ENCODE measurements around the gene ATXN3.
A peak's percentile ranks its signal among the peaks of the same experiment; 100 is the strongest.
"Not testable (repeated sequence)": the region's sequence is repeated elsewhere in the genome, so short reads cannot be mapped to it uniquely, and the experiment has no call there.

ATXN3 gene

DNA sequence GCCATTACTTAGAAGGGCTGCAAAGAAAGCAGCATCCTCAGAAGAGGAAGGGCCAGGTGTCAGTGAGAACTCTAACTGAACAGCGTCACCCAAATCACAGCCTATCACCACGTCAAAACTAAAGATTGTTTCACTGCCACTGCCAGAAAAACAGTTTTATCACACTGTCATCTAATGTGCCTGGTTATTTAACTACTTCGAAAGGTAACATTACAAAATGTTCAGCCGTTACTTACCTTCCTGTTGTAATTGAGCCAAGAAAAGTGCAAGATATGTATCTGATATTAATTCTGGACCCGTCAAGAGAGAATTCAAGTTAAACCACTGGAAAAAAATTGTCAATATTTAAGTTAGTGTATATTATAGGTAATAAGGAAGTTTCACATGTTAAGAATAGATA is 17.9 kb downstream of the ATXN3 start:
- Histone ChIP-seq H3K27ac (ENCODE audit: low read depth, low read length) (no peak overlapping the region), H3K36me3 (ENCODE audit: control insufficient read depth in 5 of 5, insufficient read depth in 5 of 5, low read length in 5 of 5) (peaks cover 25 to 70% (median 35%) of the 10 kb centered on the region in 5 donors), H3K9me3 (ENCODE audit: control insufficient read depth in 5 of 5, low read length in 5 of 5) (no peaks in the 10 kb centered on the region), H3K4me1 (ENCODE audit: control insufficient read depth in 5 of 5, insufficient read depth in 5 of 5, low read length in 5 of 5) (no peaks in the 10 kb centered on the region), H3K9ac (ENCODE audit: low read length in 5 of 5) (no peak overlapping the region), H3K4me3 (ENCODE audit: low read depth in 1 of 5, low read length in 5 of 5) (no peak overlapping the region), H3K27me3 (ENCODE audit: control insufficient read depth in 5 of 5, insufficient read depth in 4 of 5, low read length in 5 of 5) (no peaks in the 10 kb centered on the region)

GRCh38 chr14:92074555-92074954 is 31.8 kb downstream of the ATXN3 start:
- peaks cover 12 to 41% (median 24%) of the 10 kb centered on the region in 5 donors for H3K36me3 ChIP-seq (ENCODE audit: control insufficient read depth in 5 of 5, insufficient read depth in 5 of 5, low read length in 5 of 5)
- no peak overlapping the region for H3K27ac ChIP-seq (ENCODE audit: low read depth, low read length)
- no peaks in the 10 kb centered on the region for H3K27me3 ChIP-seq (ENCODE audit: control insufficient read depth in 5 of 5, insufficient read depth in 4 of 5, low read length in 5 of 5)
- no peak overlapping the region for H3K4me3 ChIP-seq (ENCODE audit: low read depth in 1 of 5, low read length in 5 of 5)
- H3K9ac ChIP-seq (ENCODE audit: low read length in 5 of 5) = no peak overlapping the region
- H3K9me3 ChIP-seq (ENCODE audit: control insufficient read depth in 5 of 5, low read length in 5 of 5) = no peaks in the 10 kb centered on the region
- peaks cover 0 to 16% (median 0%) of the 10 kb centered on the region in 5 donors for H3K4me1 ChIP-seq (ENCODE audit: control insufficient read depth in 5 of 5, insufficient read depth in 5 of 5, low read length in 5 of 5)

GRCh38 chr14:92058006-92058917 is 48.1 kb downstream of the ATXN3 start:
- Histone ChIP-seq H3K36me3 (ENCODE audit: control insufficient read depth in 5 of 5, insufficient read depth in 5 of 5, low read length in 5 of 5) (peaks cover 5 to 13% (median 5%) of the 10 kb centered on the region in 5 donors), H3K9ac (ENCODE audit: low read length in 5 of 5) (no peak overlapping the region), H3K27ac (ENCODE audit: low read depth, low read length) (no peak overlapping the region), H3K4me3 (ENCODE audit: low read depth in 1 of 5, low read length in 5 of 5) (no peak overlapping the region), H3K9me3 (ENCODE audit: control insufficient read depth in 5 of 5, low read length in 5 of 5) (no peaks in the 10 kb centered on the region), H3K4me1 (ENCODE audit: control insufficient read depth in 5 of 5, insufficient read depth in 5 of 5, low read length in 5 of 5) (peaks cover 0 to 4% (median 4%) of the 10 kb centered on the region in 5 donors), H3K27me3 (ENCODE audit: control insufficient read depth in 5 of 5, insufficient read depth in 4 of 5, low read length in 5 of 5) (no peaks in the 10 kb centered on the region)

DNA sequence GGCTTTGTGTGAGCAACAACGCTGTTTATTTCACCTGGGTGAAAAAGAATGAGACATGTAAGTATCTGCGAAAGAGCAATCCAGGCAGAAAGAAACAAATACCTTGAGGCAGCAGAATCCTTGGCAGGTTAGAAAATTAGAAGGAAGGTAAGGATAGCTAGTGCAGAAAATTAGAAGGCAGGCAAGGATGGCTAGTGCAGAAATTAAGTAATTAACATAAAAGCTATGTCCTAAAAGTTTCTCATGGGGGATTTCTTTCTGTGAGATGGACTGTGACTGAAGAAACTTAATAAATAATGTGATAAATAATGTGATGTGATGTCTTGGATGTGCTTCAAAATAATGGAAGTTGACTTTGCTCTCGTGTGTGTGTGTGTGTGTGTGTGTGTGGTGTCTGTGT is 56.6 kb downstream of the ATXN3 start:
- H3K4me3 ChIP-seq (ENCODE audit: low read depth in 1 of 5, low read length in 5 of 5) = no peak overlapping the region
- no peaks in the 10 kb centered on the region for H3K27me3 ChIP-seq (ENCODE audit: control insufficient read depth in 5 of 5, insufficient read depth in 4 of 5, low read length in 5 of 5)
- H3K36me3 ChIP-seq (ENCODE audit: control insufficient read depth in 5 of 5, insufficient read depth in 5 of 5, low read length in 5 of 5) = peaks cover 0 to 5% (median 3%) of the 10 kb centered on the region in 5 donors
- H3K9me3 ChIP-seq (ENCODE audit: control insufficient read depth in 5 of 5, low read length in 5 of 5) = peaks cover 0 to 4% (median 0%) of the 10 kb centered on the region in 5 donors
- no peaks in the 10 kb centered on the region for H3K4me1 ChIP-seq (ENCODE audit: control insufficient read depth in 5 of 5, insufficient read depth in 5 of 5, low read length in 5 of 5)
- no peak overlapping the region for H3K9ac ChIP-seq (ENCODE audit: low read length in 5 of 5)
- no peak overlapping the region for H3K27ac ChIP-seq (ENCODE audit: low read depth, low read length)

DNA sequence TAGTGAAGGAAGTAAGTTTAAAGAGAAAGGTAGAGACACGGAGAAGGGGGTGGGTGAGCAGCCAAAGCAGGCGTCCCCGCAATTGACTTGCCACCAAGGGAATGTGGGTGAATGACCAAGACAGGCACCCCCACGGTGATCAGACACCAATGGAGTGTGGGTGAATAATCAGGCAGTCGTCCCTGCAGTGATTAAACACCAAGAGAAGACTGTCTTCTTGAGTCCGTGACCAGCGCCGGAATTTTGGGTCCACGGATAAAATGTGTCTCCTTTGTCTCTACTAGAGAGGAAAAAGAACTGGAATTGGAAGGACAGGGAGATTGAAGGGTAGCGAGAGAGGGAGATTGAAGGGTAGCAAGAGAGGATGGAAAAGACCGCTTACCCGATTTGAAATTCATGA is 57.2 kb downstream of the ATXN3 start:
- H3K27ac ChIP-seq (ENCODE audit: low read depth, low read length); H3K4me3 ChIP-seq (ENCODE audit: low read depth in 1 of 5, low read length in 5 of 5); H3K4me1 ChIP-seq (ENCODE audit: control insufficient read depth in 5 of 5, insufficient read depth in 5 of 5, low read length in 5 of 5); H3K9me3 ChIP-seq (ENCODE audit: control insufficient read depth in 5 of 5, low read length in 5 of 5); H3K9ac ChIP-seq (ENCODE audit: low read length in 5 of 5); H3K36me3 ChIP-seq (ENCODE audit: control insufficient read depth in 5 of 5, insufficient read depth in 5 of 5, low read length in 5 of 5); H3K27me3 ChIP-seq (ENCODE audit: control insufficient read depth in 5 of 5, insufficient read depth in 4 of 5, low read length in 5 of 5): not testable (repeated sequence)

- H3K9ac ChIP-seq (ENCODE audit: low read length in 5 of 5); H3K4me3 ChIP-seq (ENCODE audit: low read depth in 1 of 5, low read length in 5 of 5): not testable (repeated sequence)
These were observed 60.5 kb downstream of the ATXN3 start for GRCh38 chr14:92045904-92046303.

DNA sequence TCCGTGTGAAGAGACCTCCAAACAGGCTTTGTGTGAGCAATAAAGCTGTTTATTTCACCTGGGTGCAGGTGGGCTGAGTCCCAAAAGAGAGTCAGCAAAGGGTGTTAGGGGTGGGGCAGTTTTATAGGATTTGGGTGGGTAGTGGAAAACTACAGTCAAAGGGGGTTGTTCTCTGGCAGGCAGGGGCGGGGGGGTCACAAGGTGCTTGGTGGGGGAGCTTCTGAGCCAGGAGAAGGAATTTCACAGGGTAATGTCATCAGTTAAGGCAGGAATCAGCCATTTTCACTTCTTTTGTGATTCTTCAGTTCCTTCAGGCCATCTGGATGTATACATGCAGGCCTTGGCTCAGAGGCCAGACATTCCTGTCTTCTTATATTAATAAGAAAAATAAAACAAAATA is 64.6 kb downstream of the ATXN3 start:
- H3K4me3 ChIP-seq (ENCODE audit: low read depth in 1 of 5, low read length in 5 of 5); H3K27ac ChIP-seq (ENCODE audit: low read depth, low read length); H3K9me3 ChIP-seq (ENCODE audit: control insufficient read depth in 5 of 5, low read length in 5 of 5); H3K27me3 ChIP-seq (ENCODE audit: control insufficient read depth in 5 of 5, insufficient read depth in 4 of 5, low read length in 5 of 5); H3K9ac ChIP-seq (ENCODE audit: low read length in 5 of 5): not testable (repeated sequence)
- peaks cover 3 to 36% (median 31%) of the 10 kb centered on the region in 5 donors for H3K4me1 ChIP-seq (ENCODE audit: control insufficient read depth in 5 of 5, insufficient read depth in 5 of 5, low read length in 5 of 5)
- H3K36me3 ChIP-seq (ENCODE audit: control insufficient read depth in 5 of 5, insufficient read depth in 5 of 5, low read length in 5 of 5) = peaks cover 3 to 10% (median 4%) of the 10 kb centered on the region in 5 donors

More at GRCh38 chr14:92045904-92046303, 60.5 kb downstream of the ATXN3 start:
- H3K27me3 ChIP-seq (ENCODE audit: control insufficient read depth in 5 of 5, insufficient read depth in 4 of 5, low read length in 5 of 5); H3K9me3 ChIP-seq (ENCODE audit: control insufficient read depth in 5 of 5, low read length in 5 of 5); H3K27ac ChIP-seq (ENCODE audit: low read depth, low read length); H3K4me1 ChIP-seq (ENCODE audit: control insufficient read depth in 5 of 5, insufficient read depth in 5 of 5, low read length in 5 of 5): not testable (repeated sequence)
- peaks cover 4 to 10% (median 5%) of the 10 kb centered on the region in 5 donors for H3K36me3 ChIP-seq (ENCODE audit: control insufficient read depth in 5 of 5, insufficient read depth in 5 of 5, low read length in 5 of 5)

DNA sequence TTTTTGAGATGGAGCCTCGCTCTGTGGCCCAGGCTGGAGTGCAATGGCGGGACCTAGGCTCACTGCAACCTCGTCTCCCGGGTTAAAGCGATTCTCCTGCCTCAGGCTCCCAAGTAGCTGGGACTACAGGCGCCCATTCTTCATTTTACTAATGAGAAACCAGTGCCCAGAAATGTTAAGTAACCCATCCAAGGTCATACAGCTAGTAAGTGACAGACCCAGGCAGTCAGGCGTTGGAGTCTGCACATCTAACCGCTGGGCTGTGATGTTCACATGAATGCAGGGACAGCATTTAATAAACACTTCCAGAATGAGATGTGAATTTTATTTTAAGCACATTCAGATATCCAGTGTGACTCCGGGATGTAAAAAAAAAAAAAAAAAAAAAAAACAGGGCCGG is 65.2 kb downstream of the ATXN3 start:
- Histone ChIP-seq H3K9ac (ENCODE audit: low read length in 5 of 5) (no peak overlapping the region), H3K4me1 (ENCODE audit: control insufficient read depth in 5 of 5, insufficient read depth in 5 of 5, low read length in 5 of 5) (peaks cover 3 to 38% (median 33%) of the 10 kb centered on the region in 5 donors), H3K9me3 (ENCODE audit: control insufficient read depth in 5 of 5, low read length in 5 of 5) (peaks cover 0 to 4% (median 0%) of the 10 kb centered on the region in 5 donors), H3K36me3 (ENCODE audit: control insufficient read depth in 5 of 5, insufficient read depth in 5 of 5, low read length in 5 of 5) (peaks cover 3 to 10% (median 4%) of the 10 kb centered on the region in 5 donors), H3K4me3 (ENCODE audit: low read depth in 1 of 5, low read length in 5 of 5) (peak overlapping the region in 2 of 5 donors; percentile 85 to 98), H3K27me3 (ENCODE audit: control insufficient read depth in 5 of 5, insufficient read depth in 4 of 5, low read length in 5 of 5) (no peaks in the 10 kb centered on the region), H3K27ac (ENCODE audit: low read depth, low read length) (no peak overlapping the region)

DNA sequence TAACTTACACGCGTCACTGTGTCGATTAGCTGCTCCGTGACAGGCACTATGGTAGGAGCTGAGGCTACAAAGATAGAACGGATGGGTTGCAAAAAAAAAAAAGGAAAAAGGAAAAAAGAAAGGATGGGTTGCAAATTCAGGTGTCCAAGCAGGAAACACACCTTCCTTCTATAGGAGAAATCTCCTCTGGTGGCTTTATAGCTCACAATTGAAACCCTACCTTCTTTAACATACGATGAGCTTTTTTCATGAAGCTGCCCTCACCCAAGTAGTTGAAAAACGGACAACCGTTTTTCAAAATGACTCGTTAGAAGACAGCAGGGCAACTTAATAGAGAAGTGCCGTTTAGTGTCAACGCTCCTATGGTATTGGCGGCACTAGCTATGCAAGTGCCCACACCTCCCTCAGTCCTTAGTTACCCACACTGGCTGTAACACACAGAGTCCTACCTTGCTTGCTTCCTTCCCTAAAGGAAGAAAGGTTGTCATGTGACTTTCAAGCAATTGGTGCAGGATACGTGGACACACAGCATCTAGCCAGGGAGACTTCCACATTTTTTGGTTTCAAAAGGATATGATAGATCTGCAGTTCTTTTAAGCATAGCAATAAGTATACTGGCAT is 65.8 kb downstream of the ATXN3 start:
- H3K9ac ChIP-seq (ENCODE audit: low read length in 5 of 5) = peak overlapping the region; percentile 84 to 100 (median 98)
- H3K4me1 ChIP-seq (ENCODE audit: control insufficient read depth in 5 of 5, insufficient read depth in 5 of 5, low read length in 5 of 5) = peaks cover 3 to 43% (median 37%) of the 10 kb centered on the region in 5 donors
- no peaks in the 10 kb centered on the region for H3K27me3 ChIP-seq (ENCODE audit: control insufficient read depth in 5 of 5, insufficient read depth in 4 of 5, low read length in 5 of 5)
- peaks cover 0 to 8% (median 4%) of the 10 kb centered on the region in 5 donors for H3K36me3 ChIP-seq (ENCODE audit: control insufficient read depth in 5 of 5, insufficient read depth in 5 of 5, low read length in 5 of 5)
- H3K4me3 ChIP-seq (ENCODE audit: low read depth in 1 of 5, low read length in 5 of 5) = peak overlapping the region; percentile 85 to 98 (median 95)
- peak overlapping the region; percentile 98 for H3K27ac ChIP-seq (ENCODE audit: low read depth, low read length)
- H3K9me3 ChIP-seq (ENCODE audit: control insufficient read depth in 5 of 5, low read length in 5 of 5) = no peaks in the 10 kb centered on the region
